ENCODE data around the gene PRSS57. TPM values are rescaled to one million over a fixed set of nuclear protein-coding genes. Genes with fewer than 3 reads are reported as not detected.

The PRSS57 gene
- total and polyA plus RNA-seq, 2 of the 13 experiments (the other 11 are each of a cell fraction or from before 2014, with no cell fraction given) = 0.12 TPM; not detected in 1

DNA sequence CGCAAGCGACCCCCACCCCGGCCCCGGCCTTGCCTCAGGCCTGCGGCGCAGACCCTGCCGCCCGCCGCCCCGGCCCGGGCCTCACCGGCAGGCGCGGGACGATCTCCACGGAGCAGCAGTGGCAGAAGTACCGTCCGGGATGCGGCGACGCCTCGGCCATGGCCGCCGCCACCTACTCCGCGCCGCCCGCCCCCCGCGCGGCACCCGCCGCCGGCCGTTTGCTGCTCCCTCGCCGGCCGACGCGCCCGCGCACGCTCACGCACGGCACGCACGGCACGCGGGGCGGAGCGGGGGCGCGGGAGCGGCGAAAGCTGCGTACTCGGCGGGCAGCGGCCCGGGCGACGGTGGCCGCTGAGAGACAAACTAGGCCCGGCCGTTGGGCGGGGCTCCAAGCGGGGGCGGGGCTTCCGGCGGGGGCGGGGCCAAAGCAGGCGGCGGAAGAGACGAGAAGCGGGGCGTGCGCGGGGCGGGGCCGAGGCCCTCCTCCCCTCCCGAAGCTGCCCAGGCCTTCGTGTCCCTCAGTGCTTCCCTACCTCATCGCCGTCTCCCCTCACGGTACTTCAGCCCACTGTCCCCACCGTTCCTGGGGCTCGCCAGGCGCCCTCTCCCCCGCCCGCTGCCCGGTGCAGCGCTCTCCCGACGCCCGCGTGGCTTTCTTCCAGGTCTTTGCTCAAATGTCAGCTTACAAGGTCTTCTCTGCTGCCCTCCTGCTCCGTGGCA, 32.1 kb downstream of the PRSS57 start, which contains the start of gene RNF126 (continued):
- TF ChIP-seq, protein P1, sequence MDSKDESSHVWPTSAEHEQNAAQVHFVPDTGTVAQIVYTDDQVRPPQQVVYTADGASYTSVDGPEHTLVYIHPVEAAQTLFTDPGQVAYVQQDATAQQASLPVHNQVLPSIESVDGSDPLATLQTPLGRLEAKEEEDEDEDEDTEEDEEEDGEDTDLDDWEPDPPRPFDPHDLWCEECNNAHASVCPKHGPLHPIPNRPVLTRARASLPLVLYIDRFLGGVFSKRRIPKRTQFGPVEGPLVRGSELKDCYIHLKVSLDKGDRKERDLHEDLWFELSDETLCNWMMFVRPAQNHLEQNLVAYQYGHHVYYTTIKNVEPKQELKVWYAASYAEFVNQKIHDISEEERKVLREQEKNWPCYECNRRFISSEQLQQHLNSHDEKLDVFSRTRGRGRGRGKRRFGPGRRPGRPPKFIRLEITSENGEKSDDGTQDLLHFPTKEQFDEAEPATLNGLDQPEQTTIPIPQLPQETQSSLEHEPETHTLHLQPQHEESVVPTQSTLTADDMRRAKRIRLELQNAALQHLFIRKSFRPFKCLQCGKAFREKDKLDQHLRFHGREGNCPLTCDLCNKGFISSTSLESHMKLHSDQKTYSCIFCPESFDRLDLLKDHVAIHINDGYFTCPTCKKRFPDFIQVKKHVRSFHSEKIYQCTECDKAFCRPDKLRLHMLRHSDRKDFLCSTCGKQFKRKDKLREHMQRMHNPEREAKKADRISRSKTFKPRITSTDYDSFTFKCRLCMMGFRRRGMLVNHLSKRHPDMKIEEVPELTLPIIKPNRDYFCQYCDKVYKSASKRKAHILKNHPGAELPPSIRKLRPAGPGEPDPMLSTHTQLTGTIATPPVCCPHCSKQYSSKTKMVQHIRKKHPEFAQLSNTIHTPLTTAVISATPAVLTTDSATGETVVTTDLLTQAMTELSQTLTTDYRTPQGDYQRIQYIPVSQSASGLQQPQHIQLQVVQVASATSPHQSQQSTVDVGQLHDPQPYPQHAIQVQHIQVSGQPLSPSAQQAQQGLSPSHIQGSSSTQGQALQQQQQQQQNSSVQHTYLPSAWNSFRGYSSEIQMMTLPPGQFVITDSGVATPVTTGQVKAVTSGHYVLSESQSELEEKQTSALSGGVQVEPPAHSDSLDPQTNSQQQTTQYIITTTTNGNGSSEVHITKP (CRISPR knock-in tag; IDR thresholded peaks at IDR 0.05; ENCODE audit: low read depth) = peak; percentile 34; the same call in 1 of the 2 replicates
- TF ChIP-seq ARHGAP35 (CRISPR knock-in tag; IDR thresholded peaks at IDR 0.05; ENCODE audit: borderline replicate concordance) = 0 out of 2 replicates have a peak, but pooled peaks have one; percentile 37
- TF ChIP-seq RFX5 (IDR thresholded peaks at IDR 0.05; ENCODE audit: low read depth, low read length) = no peak
- TF ChIP-seq ZNF775 (CRISPR knock-in tag; IDR thresholded peaks at IDR 0.05; ENCODE audit: borderline replicate concordance) = no peak
- no peak for TF ChIP-seq PRPF4 (IDR thresholded peaks at IDR 0.05; ENCODE audit: low read depth, low read length, poor library complexity, severe bottlenecking)
- no peak; the same call in 1 of the 2 replicates for TF ChIP-seq ZNF546 (CRISPR knock-in tag; conservative IDR thresholded peaks at IDR 0.05)
- TF ChIP-seq, protein P2, sequence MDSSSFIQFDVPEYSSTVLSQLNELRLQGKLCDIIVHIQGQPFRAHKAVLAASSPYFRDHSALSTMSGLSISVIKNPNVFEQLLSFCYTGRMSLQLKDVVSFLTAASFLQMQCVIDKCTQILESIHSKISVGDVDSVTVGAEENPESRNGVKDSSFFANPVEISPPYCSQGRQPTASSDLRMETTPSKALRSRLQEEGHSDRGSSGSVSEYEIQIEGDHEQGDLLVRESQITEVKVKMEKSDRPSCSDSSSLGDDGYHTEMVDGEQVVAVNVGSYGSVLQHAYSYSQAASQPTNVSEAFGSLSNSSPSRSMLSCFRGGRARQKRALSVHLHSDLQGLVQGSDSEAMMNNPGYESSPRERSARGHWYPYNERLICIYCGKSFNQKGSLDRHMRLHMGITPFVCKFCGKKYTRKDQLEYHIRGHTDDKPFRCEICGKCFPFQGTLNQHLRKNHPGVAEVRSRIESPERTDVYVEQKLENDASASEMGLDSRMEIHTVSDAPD (CRISPR knock-in tag; IDR thresholded peaks at IDR 0.05) = no peak
- no peak for TF ChIP-seq ZNF644 (CRISPR knock-in tag; IDR thresholded peaks at IDR 0.05; ENCODE audit: low read depth)
- no peak for TF ChIP-seq ZNF781 (CRISPR knock-in tag; IDR thresholded peaks at IDR 0.05; ENCODE audit: borderline replicate concordance, not compliant biosample characterization)
- TF ChIP-seq, protein P3, sequence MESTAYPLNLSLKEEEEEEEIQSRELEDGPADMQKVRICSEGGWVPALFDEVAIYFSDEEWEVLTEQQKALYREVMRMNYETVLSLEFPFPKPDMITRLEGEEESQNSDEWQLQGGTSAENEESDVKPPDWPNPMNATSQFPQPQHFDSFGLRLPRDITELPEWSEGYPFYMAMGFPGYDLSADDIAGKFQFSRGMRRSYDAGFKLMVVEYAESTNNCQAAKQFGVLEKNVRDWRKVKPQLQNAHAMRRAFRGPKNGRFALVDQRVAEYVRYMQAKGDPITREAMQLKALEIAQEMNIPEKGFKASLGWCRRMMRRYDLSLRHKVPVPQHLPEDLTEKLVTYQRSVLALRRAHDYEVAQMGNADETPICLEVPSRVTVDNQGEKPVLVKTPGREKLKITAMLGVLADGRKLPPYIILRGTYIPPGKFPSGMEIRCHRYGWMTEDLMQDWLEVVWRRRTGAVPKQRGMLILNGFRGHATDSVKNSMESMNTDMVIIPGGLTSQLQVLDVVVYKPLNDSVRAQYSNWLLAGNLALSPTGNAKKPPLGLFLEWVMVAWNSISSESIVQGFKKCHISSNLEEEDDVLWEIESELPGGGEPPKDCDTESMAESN (CRISPR knock-in tag; conservative IDR thresholded peaks at IDR 0.05) = no peak
- TF ChIP-seq ARNT2 (CRISPR knock-in tag; IDR thresholded peaks at IDR 0.05; ENCODE audit: low read depth) = no peak; the same call in 1 of the 2 replicates
- TF ChIP-seq NFIC (IDR thresholded peaks at IDR 0.05; ENCODE audit: low read length) = no peak
- no peak for TF ChIP-seq TBP (CRISPR knock-in tag; IDR thresholded peaks at IDR 0.05)
- TF ChIP-seq PITX1 (CRISPR knock-in tag; IDR thresholded peaks at IDR 0.05) = 0 out of 2 replicates have a peak, but pooled peaks have one; percentile 19
- TF ChIP-seq, protein P4, sequence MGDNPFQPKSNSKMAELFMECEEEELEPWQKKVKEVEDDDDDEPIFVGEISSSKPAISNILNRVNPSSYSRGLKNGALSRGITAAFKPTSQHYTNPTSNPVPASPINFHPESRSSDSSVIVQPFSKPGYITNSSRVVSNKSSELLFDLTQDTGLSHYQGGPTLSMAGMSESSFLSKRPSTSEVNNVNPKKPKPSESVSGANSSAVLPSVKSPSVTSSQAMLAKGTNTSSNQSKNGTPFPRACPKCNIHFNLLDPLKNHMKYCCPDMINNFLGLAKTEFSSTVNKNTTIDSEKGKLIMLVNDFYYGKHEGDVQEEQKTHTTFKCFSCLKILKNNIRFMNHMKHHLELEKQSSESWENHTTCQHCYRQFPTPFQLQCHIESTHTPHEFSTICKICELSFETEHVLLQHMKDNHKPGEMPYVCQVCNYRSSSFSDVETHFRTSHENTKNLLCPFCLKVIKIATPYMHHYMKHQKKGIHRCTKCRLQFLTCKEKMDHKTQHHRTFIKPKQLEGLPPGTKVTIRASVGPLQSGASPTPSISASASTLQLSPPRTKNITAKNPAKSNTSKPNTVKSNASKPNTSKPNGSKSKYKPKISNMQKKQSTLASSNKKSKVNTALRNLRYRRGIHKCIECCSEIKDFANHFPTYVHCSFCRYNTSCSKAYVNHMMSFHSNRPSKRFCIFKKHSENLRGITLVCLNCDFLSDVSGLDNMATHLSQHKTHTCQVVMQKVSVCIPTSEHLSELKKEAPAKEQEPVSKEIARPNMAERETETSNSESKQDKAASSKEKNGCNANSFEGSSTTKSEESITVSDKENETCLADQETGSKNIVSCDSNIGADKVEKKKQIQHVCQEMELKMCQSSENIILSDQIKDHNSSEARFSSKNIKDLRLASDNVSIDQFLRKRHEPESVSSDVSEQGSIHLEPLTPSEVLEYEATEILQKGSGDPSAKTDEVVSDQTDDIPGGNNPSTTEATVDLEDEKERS (CRISPR knock-in tag; IDR thresholded peaks at IDR 0.05) = no peak
- TF ChIP-seq, protein P5, sequence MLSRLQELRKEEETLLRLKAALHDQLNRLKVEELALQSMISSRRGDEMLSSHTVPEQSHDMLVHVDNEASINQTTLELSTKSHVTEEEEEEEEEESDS (CRISPR knock-in tag; IDR thresholded peaks at IDR 0.05; ENCODE audit: borderline replicate concordance) = no peak

Measured in HepG2 (cell line).